HepG2 (cell line): ENCODE results near the gene ARHGAP26. TPM values are rescaled to one million over a fixed set of nuclear protein-coding genes. Genes with fewer than 3 reads are reported as not detected.

ENCODE experiments used
- ATAC-seq: fragments of 200-7000 bp; cut with Tn5 transposase; 3 replicates; pipeline ENCODE4 v1.9.1; 2020; ENCODE audit warnings: mild to moderate bottlenecking, moderate library complexity
- BruUV-seq: library from RNA; stranded (reverse); fragments of 400-500 nt; replicated peaks from 2 replicates; lab custom pipeline; 2021; lab: Mats Ljungman, UMichigan
- CTCF ChIA-PET: fragments of 300-600 bp; formaldehyde crosslinking; extraction: SDS; loops from one replicate; lab custom pipeline; 2021; ENCODE audit warnings: low total read pairs, inconsistent platforms, low intra/inter-chr PET ratio; lab: Yijun Ruan, JAX
- POLR2A ChIA-PET: fragments of 350-600 bp; sonication (Branson Sonifier 250); formaldehyde crosslinking; loops from one replicate; lab custom pipeline; 2020; ENCODE audit warnings: antibody characterized with exemption, inconsistent platforms; lab: Yijun Ruan, JAX
- DNase-seq: peaks from one replicate; pipeline ENCODE4 v3.0.0-alpha.2; 2015; ENCODE audit warnings: low spot score
- FAIRE-seq: peaks from 3 replicates; lab custom pipeline; 2011; peaks lifted over from hg19 to GRCh38; lab: Jason Lieb, UNC
- H2AFZ ChIP-seq: one replicate; pipeline ENCODE4 v1.6.1; 2011; ENCODE audit warnings: low read length, inconsistent platforms
- H3K27ac ChIP-seq: fragments of 300-600 bp; 3 replicates; pipeline ENCODE4 v1.8.0; 2011; ENCODE audit warnings: mixed run types, mild to moderate bottlenecking, mixed read lengths, low read length, inconsistent platforms; ENCODE audit not compliant: insufficient read depth; ENCODE audit errors: extremely low read length
- H3K27me3 ChIP-seq, 2 experiments: fragments of 200-600 bp in 1 of 2; 2 replicates in 1 of 2; 3 replicates in 1 of 2; pipeline versions ENCODE4 v1.6.0 to v1.8.0; 2011; ENCODE audit warnings: low read length in 2 of 2, mild to moderate bottlenecking in 2 of 2, moderate library complexity in 2 of 2, inconsistent platforms in 1 of 2; ENCODE audit not compliant: insufficient read depth in 2 of 2, control insufficient read depth in 1 of 2
- H3K36me3 ChIP-seq, 2 experiments: fragments of 200-600 bp in 1 of 2; replicated peaks in 1 of 2; 2 replicates in 1 of 2; 3 replicates in 1 of 2; pipeline versions ENCODE4 v1.5.1 to v1.8.0; 2011; ENCODE audit warnings: low read length in 2 of 2, inconsistent platforms in 1 of 2; ENCODE audit not compliant: insufficient read depth in 2 of 2, control insufficient read depth in 1 of 2
- H3K4me1 ChIP-seq: 2 replicates; pipeline ENCODE4 v1.5.1; 2012; ENCODE audit warnings: low read length, inconsistent platforms; ENCODE audit not compliant: insufficient read depth
- H3K4me2 ChIP-seq: 2 replicates; pipeline ENCODE4 v1.6.0; 2011; ENCODE audit warnings: low read depth, low read length, inconsistent platforms
- H3K4me3 ChIP-seq, 3 experiments: fragments of 200-600 bp in 1 of 3; sonication (generic), shearing (Covaris generic) in 1 of 3; replicated peaks in 1 of 3; 2 replicates each; pipeline ENCODE4 v1.5.1; 2011 to 2016; ENCODE audit warnings: low read length in 3 of 3, inconsistent platforms in 2 of 3, low read depth in 2 of 3, mild to moderate bottlenecking in 2 of 3, control low read depth in 1 of 3, mixed read lengths in 1 of 3; ENCODE audit not compliant: insufficient read depth in 1 of 3
- H3K79me2 ChIP-seq: one replicate; pipeline ENCODE4 v1.6.1; 2011; ENCODE audit warnings: low read length, inconsistent platforms; ENCODE audit not compliant: insufficient read depth
- H3K9ac ChIP-seq: 2 replicates; pipeline ENCODE4 v1.6.0; 2011; ENCODE audit warnings: mild to moderate bottlenecking, low read depth, low read length, inconsistent platforms; ENCODE audit not compliant: insufficient read depth
- H3K9me3 ChIP-seq: 2 replicates; pipeline ENCODE4 v1.5.1; 2012; ENCODE audit warnings: mild to moderate bottlenecking, low read length
- H4K20me1 ChIP-seq: 2 replicates; pipeline ENCODE4 v1.6.0; 2011; ENCODE audit warnings: inconsistent platforms, mild to moderate bottlenecking, low read length, moderate library complexity; ENCODE audit not compliant: insufficient read depth
- DNMT3B ChIP-seq: conservative IDR thresholded peaks from 2 replicates; pipeline ENCODE4 v1.6.1; 2016; ENCODE audit warnings: missing biosample characterization, control low read depth
- HES4 ChIP-seq: sonication (generic); formaldehyde crosslinking; IDR thresholded peaks from 2 replicates; pipeline ENCODE4 v1.9.0; 2021; ENCODE audit warnings: mild to moderate bottlenecking, missing genetic modification reagents, borderline replicate concordance
- HHEX ChIP-seq: IDR thresholded peaks from 2 replicates; pipeline ENCODE4 v1.6.1; 2016; ENCODE audit warnings: control low read depth
- JUNB ChIP-seq: sonication (generic); formaldehyde crosslinking; IDR thresholded peaks from 2 replicates; pipeline ENCODE4 v1.8.0; 2022; ENCODE audit warnings: missing genetic modification reagents, mild to moderate bottlenecking, borderline replicate concordance
- KLF6 ChIP-seq: IDR thresholded peaks from 2 replicates; pipeline ENCODE4 v1.8.0; 2016; ENCODE audit warnings: missing biosample characterization, missing genetic modification reagents
- MIER3 ChIP-seq: IDR thresholded peaks from 2 replicates; pipeline ENCODE4 v1.6.1; 2016; ENCODE audit warnings: missing compliant biosample characterization, borderline replicate concordance
- NFE2 ChIP-seq: sonication (generic); formaldehyde crosslinking; IDR thresholded peaks from 2 replicates; pipeline ENCODE4 v1.4.0; 2020; ENCODE audit warnings: missing genetic modification reagents
- NFKB2 ChIP-seq: sonication (generic); formaldehyde crosslinking; IDR thresholded peaks from 2 replicates; pipeline ENCODE4 v1.4.0; 2020; ENCODE audit warnings: missing genetic modification reagents, borderline replicate concordance
- POLR2AphosphoS2 ChIP-seq: IDR thresholded peaks from 2 replicates; pipeline ENCODE4 v1.6.1; 2011; ENCODE audit warnings: low read depth, low read length, improper control_type of control experiment
- RCOR2 ChIP-seq: IDR thresholded peaks from 2 replicates; pipeline ENCODE4 v1.6.1; 2016; ENCODE audit warnings: missing biosample characterization, missing genetic modification reagents
- RFXAP ChIP-seq: sonication (generic); formaldehyde crosslinking; IDR thresholded peaks from 2 replicates; pipeline ENCODE4 v1.4.0; 2020; ENCODE audit warnings: missing genetic modification reagents, borderline replicate concordance
- RXRB ChIP-seq: IDR thresholded peaks from 2 replicates; pipeline ENCODE4 v1.6.1; 2016; ENCODE audit warnings: borderline replicate concordance, missing genetic modification reagents, missing compliant biosample characterization
- ZBTB7A ChIP-seq: sonication (generic); formaldehyde crosslinking; IDR thresholded peaks from 2 replicates; pipeline ENCODE4 v1.8.0; 2022; ENCODE audit warnings: mild to moderate bottlenecking, missing genetic modification reagents
- ZFP41 ChIP-seq: sonication (generic); formaldehyde crosslinking; IDR thresholded peaks from 2 replicates; pipeline ENCODE4 v1.4.0; 2020; ENCODE audit warnings: mild to moderate bottlenecking, missing genetic modification reagents, borderline replicate concordance
- ZFP82 ChIP-seq: sonication (generic); formaldehyde crosslinking; IDR thresholded peaks from 2 replicates; pipeline ENCODE4 v1.5.1; 2020; ENCODE audit warnings: mild to moderate bottlenecking, missing genetic modification reagents, borderline replicate concordance
- ZNF335 ChIP-seq: sonication (generic); formaldehyde crosslinking; IDR thresholded peaks from 2 replicates; pipeline ENCODE4 v1.4.0; 2020; ENCODE audit warnings: missing genetic modification reagents
- ZNF768 ChIP-seq: sonication (generic); formaldehyde crosslinking; IDR thresholded peaks from 2 replicates; pipeline ENCODE4 v1.4.0; 2020; ENCODE audit warnings: missing genetic modification reagents
- ZNF777 ChIP-seq: sonication (generic); formaldehyde crosslinking; IDR thresholded peaks from 2 replicates; pipeline ENCODE4 v1.4.0; 2020; ENCODE audit warnings: missing genetic modification reagents
- WGBS: methylation state at CpG from one replicate; pipeline ENCODE4 v1.1.6; 2017; ENCODE audit warnings: low lambda C conversion rate; 5-methylcytosine and 5-hydroxymethylcytosine counted together
- in situ Hi-C: cut with HindIII; loops from 2 replicates; pipeline ENCODE4 v1.10.0; 2017; ENCODE audit warnings: low pct_unique_long_range_greater_than_20kb; ENCODE audit not compliant: extremely low pct_ligation_motif_present
- intact Hi-C: fragments of 100-400 bp; cut with micrococcal nuclease; formaldehyde crosslinking; loops from one replicate; pipeline ENCODE4 v1.10.0; 2022; ENCODE audit not compliant: unreplicated experiment
- polyA plus RNA-seq, 8 experiments: library from polyadenylated mRNA; depleted of rRNA in 3 of 8; stranded (reverse) in 7 of 8; unstranded in 1 of 8; fragments of >200 nt; fragmentation: Illumina TruSeq in 4 of 8; extraction: Trizol in 4 of 8; gene quantifications; 2 replicates each; pipeline versions ENCODE4 v1.2.1 to v1.2.3, GENCODE V29; 2011 to 2016; ENCODE audit warnings: low read depth in 4 of 8, missing spikeins in 1 of 8, mixed read lengths in 1 of 8; ENCODE audit not compliant: insufficient read depth in 1 of 8
- total RNA-seq, 5 experiments: library from RNA; depleted of rRNA; stranded (reverse); fragments of >200 nt; fragmentation: Illumina TruSeq; extraction: Trizol; gene quantifications; 2 replicates each; pipeline ENCODE4 v1.2.3, GENCODE V29; 2016; ENCODE audit warnings: low read depth in 1 of 5
- TF ChIP-seq, protein P1 (sequence below): sonication (generic); formaldehyde crosslinking; conservative IDR thresholded peaks from 2 replicates; pipeline ENCODE4 v1.4.0; 2020; ENCODE audit warnings: missing genetic modification reagents
- TF ChIP-seq, protein P2 (sequence below): sonication (generic); formaldehyde crosslinking; IDR thresholded peaks from 2 replicates; pipeline ENCODE4 v1.5.0; 2020; ENCODE audit warnings: missing genetic modification reagents
- TF ChIP-seq, protein P3 (sequence below): IDR thresholded peaks from 2 replicates; pipeline ENCODE4 v1.6.1; 2016; ENCODE audit warnings: missing compliant biosample characterization, missing genetic modification reagents, borderline replicate concordance

The ARHGAP26 gene
- total and polyA plus RNA-seq, 2 of the 13 experiments (the other 11 are each of a cell fraction or from before 2014, with no cell fraction given) = 9.6 to 18.2 TPM

DNA sequence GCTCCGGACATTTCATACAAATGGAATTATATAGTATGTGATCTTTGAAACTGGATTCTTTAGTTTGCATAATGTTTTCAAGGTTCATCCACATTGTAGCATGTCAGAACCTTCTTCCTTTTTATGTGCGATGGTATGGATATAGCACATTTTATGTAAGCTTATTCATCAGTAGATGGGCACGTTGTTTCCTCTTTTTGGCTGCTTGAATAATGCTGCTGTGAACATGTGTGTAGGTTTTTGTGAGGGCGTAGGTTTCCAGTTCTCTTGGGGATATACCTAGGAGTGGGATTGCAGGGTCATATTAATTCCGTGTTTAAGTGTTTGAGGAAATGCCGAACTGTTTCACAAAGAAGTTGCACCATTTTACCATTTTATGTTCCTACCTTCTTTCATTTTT lies 445.5 kb downstream of the ARHGAP26 start:
- DNase-seq = no peak
- in situ Hi-C loops (no loop called here), intact Hi-C loops (no loop called here)
- no TSS peak for BruUV-seq
- Histone ChIP-seq H2AFZ (no peak overlapping the region), H3K4me3 (no peak overlapping the region), H3K4me1 (peaks cover 26% of the 10 kb centered on the region), H3K9me3 (no peaks in the 10 kb centered on the region)
- ATAC-seq = no peak
- no peak for TF ChIP-seq ZFP82
- no peak for TF ChIP-seq RXRB (CRISPR knock-in tag)
- TF ChIP-seq POLR2AphosphoS2 = no peak
- TF ChIP-seq RCOR2 (CRISPR knock-in tag) = no peak
- TF ChIP-seq KLF6 = no peak
- TF ChIP-seq ZFP41 (CRISPR knock-in tag) = no peak
- TF ChIP-seq ZBTB7A = no peak
- TF ChIP-seq, protein P1, sequence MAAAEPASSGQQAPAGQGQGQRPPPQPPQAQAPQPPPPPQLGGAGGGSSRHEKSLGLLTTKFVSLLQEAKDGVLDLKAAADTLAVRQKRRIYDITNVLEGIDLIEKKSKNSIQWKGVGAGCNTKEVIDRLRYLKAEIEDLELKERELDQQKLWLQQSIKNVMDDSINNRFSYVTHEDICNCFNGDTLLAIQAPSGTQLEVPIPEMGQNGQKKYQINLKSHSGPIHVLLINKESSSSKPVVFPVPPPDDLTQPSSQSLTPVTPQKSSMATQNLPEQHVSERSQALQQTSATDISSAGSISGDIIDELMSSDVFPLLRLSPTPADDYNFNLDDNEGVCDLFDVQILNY = no peak
- TF ChIP-seq MIER3 (CRISPR knock-in tag) = no peak
- TF ChIP-seq, all 625 proteins: peak for 0
- Histone ChIP-seq H3K36me3 (peaks cover 5 to 7% of the 10 kb centered on the region in 2 experiments; a peak in 3 of 5 replicates), H3K4me2 (no peak overlapping the region), H3K79me2 (no peaks in the 10 kb centered on the region), H3K9ac (no peak overlapping the region), H3K27me3 (no peaks in the 10 kb centered on the region), H3K27ac (no peak overlapping the region), H4K20me1 (no peaks in the 10 kb centered on the region)
- ChIA-PET CTCF (no interaction called here), POLR2A (no interaction called here)
- 95% methylated on average over 6 of the region's 6 CpGs for WGBS
- no peak for FAIRE-seq

DNA sequence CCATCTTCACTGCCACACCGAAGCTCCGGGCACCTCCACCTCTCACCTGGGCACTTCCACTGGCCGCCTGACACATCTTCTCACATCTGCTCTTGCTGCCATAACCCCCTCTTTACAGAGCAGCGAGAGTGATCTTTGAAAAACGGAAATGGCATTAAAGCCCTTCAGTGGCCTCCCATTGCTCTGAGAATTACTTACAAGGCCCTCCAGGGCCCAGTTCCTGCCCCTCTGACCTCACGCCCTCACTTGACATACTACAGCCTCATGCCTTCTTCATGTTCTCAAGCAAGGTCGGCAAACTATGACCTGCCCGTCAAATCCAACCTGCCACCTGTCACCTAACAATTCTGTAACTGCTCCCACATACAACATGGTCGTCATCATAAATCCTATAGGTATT lies 446.0 kb downstream of the ARHGAP26 start:
- intact Hi-C loops = no loop called here
- H3K4me1 ChIP-seq = peaks cover 26% of the 10 kb centered on the region
- H2AFZ ChIP-seq = no peak overlapping the region
- WGBS = 90% methylated on average over 9 of the region's 9 CpGs
- in situ Hi-C loops = no loop called here
- POLR2A ChIA-PET = no interaction called here
- ATAC-seq = no peak
- no peak overlapping the region for H3K27ac ChIP-seq
- BruUV-seq = no TSS peak
- H3K36me3 ChIP-seq = peaks cover 5 to 6% of the 10 kb centered on the region in 2 experiments; a peak in 3 of 5 replicates
- CTCF ChIA-PET = no interaction called here
- no peak overlapping the region for H3K9ac ChIP-seq
- H3K9me3 ChIP-seq = no peaks in the 10 kb centered on the region
- no peaks in the 10 kb centered on the region for H4K20me1 ChIP-seq
- H3K4me2 ChIP-seq = no peak overlapping the region
- H3K79me2 ChIP-seq = no peaks in the 10 kb centered on the region
- no peak for FAIRE-seq
- DNase-seq = no peak
- no peaks in the 10 kb centered on the region for H3K27me3 ChIP-seq
- H3K4me3 ChIP-seq = no peak overlapping the region
- TF ChIP-seq NFE2 (CRISPR knock-in tag) = no peak
- TF ChIP-seq RFXAP (CRISPR knock-in tag) = no peak
- TF ChIP-seq DNMT3B (CRISPR knock-in tag) = no peak
- TF ChIP-seq HHEX (CRISPR knock-in tag) = no peak
- no peak for TF ChIP-seq KLF6
- TF ChIP-seq ZNF768 (CRISPR knock-in tag) = no peak
- no peak for TF ChIP-seq JUNB
- no peak for TF ChIP-seq ZNF777
- TF ChIP-seq, protein P2, sequence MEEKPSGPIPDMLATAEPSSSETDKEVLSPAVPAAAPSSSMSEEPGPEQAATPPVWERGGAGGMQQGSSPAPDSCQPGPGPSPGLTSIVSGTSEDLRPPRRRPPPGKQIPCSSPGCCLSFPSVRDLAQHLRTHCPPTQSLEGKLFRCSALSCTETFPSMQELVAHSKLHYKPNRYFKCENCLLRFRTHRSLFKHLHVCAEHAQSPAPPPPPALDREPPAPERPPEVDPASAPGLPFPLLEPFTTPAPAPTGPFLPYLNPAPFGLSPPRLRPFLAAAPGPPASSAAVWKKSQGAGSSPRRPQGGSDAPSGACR = no peak
- no peak for TF ChIP-seq HES4 (CRISPR knock-in tag)
- TF ChIP-seq, protein P3, sequence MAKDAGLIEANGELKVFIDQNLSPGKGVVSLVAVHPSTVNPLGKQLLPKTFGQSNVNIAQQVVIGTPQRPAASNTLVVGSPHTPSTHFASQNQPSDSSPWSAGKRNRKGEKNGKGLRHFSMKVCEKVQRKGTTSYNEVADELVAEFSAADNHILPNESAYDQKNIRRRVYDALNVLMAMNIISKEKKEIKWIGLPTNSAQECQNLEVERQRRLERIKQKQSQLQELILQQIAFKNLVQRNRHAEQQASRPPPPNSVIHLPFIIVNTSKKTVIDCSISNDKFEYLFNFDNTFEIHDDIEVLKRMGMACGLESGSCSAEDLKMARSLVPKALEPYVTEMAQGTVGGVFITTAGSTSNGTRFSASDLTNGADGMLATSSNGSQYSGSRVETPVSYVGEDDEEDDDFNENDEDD (CRISPR knock-in tag) = no peak
- no peak for TF ChIP-seq NFKB2 (CRISPR knock-in tag)
- TF ChIP-seq ZNF335 = no peak
